ENCODE data around the gene GET4. TPM values are rescaled to one million over a fixed set of nuclear protein-coding genes. Genes with fewer than 3 reads are reported as not detected.

The GET4 gene
- total and polyA plus RNA-seq, 2 of the 4 experiments (the other 2 are of a cell fraction), result 11.3 to 30.9 TPM

- DNase-seq (no peak), ATAC-seq (ENCODE audit: low read depth) (no peak)
- in situ Hi-C loops (cut with MboI; ENCODE audit: low sequenced_read_pairs), result no loop called here
- Histone ChIP-seq H3K4ac (ENCODE audit: low read depth, low read length) (no peak overlapping the region), H2AK5ac (ENCODE audit: low read depth, low read length) (no peak overlapping the region), H3K79me1 (ENCODE audit: low read depth in 1 of 2, low read length in 2 of 2) (no peaks in the 10 kb centered on the region), H3K9ac (ENCODE audit: low read depth, low read length) (no peak overlapping the region), H2BK120ac (ENCODE audit: low read depth, low read length) (no peak overlapping the region), H3K23ac (ENCODE audit: low read depth, low read length) (no peak overlapping the region), H3K27ac (ENCODE audit: insufficient read depth, low read length) (no peak overlapping the region), H2AK9ac (replicated peaks; ENCODE audit: low read depth, low read length, poor library complexity) (no peak overlapping the region), H3K14ac (replicated peaks; ENCODE audit: low read depth, low read length) (no peak overlapping the region), H4K5ac (ENCODE audit: low read depth, low read length) (no peak overlapping the region), H2AFZ (replicated peaks; ENCODE audit: low read length, poor library complexity) (peak overlapping the region; percentile 32), H2BK5ac (ENCODE audit: low read depth, low read length, poor library complexity, severe bottlenecking) (no peak overlapping the region), H3K4me3 (ENCODE audit: insufficient read depth, low read depth, low read length) (no peak overlapping the region), H4K91ac (ENCODE audit: insufficient read depth, low read depth, low read length) (no peak overlapping the region), H2BK15ac (ENCODE audit: low read depth, low read length) (no peak overlapping the region), H3K56ac (ENCODE audit: extremely low read depth, insufficient read depth, low read length) (no peak overlapping the region), H4K20me1 (ENCODE audit: insufficient read depth, low read length) (no peaks in the 10 kb centered on the region; the same call in 1 of the 2 replicates), H3K18ac (ENCODE audit: low read depth, low read length) (no peak overlapping the region), H3K9me1 (ENCODE audit: insufficient read depth, low read length) (no peaks in the 10 kb centered on the region), H3K9me3 (ENCODE audit: control insufficient read depth, insufficient read depth, low read length) (no peaks in the 10 kb centered on the region), H4K8ac (ENCODE audit: low read depth in 2 of 2, low read length in 2 of 2) (no peak overlapping the region), H2BK20ac (ENCODE audit: low read depth, low read length) (no peak overlapping the region), H3K4me2 (ENCODE audit: low read depth, low read length) (no peak overlapping the region), H3K27me3 (ENCODE audit: control insufficient read depth, insufficient read depth, low read length) (no peaks in the 10 kb centered on the region), H3K36me3 (ENCODE audit: control insufficient read depth, insufficient read depth, low read length) (no peaks in the 10 kb centered on the region), H3K4me1 (ENCODE audit: control insufficient read depth, insufficient read depth, low read length) (0 out of 2 replicates have a peak, but pooled peaks cover 1% of the 10 kb centered on the region)
- TF ChIP-seq MAFK (IDR thresholded peaks at IDR 0.05; ENCODE audit: low read depth, low read length), result no peak
- TF ChIP-seq USF2 (IDR thresholded peaks at IDR 0.05; ENCODE audit: low read depth, low read length), result no peak
- TF ChIP-seq RAD21 (IDR thresholded peaks at IDR 0.05; ENCODE audit: low read length), result no peak
- no peak for TF ChIP-seq CEBPB (IDR thresholded peaks at IDR 0.05; ENCODE audit: low read depth, low read length)
- no peak for TF ChIP-seq CHD1 (IDR thresholded peaks at IDR 0.05; ENCODE audit: low read depth, low read length)
- TF ChIP-seq RFX5 (IDR thresholded peaks at IDR 0.05; ENCODE audit: low read depth, low read length), result no peak
- no peak for TF ChIP-seq ELK1 (IDR thresholded peaks at IDR 0.05; ENCODE audit: borderline replicate concordance, low read depth, low read length)
- no peak for TF ChIP-seq CTCF (conservative IDR thresholded peaks at IDR 0.05; ENCODE audit: low read depth, low read length)
- no TSS peak for BruUV-seq (replicated peaks)
- intact Hi-C loops (cut with micrococcal nuclease), result no loop called here
- POLR2A ChIA-PET (ENCODE audit: unreplicated experiment), result no interaction called here
- dilution Hi-C loops (cut with HindIII; ENCODE audit: low sequenced_read_pairs, unreplicated experiment), result no loop called here
- CTCF ChIA-PET, result no interaction called here
- 87% methylated on average over 26 of the region's 41 CpGs; no CpG with 5 or more reads in 1 of the 2 experiments for WGBS, 2 experiments (ENCODE audit: extremely low coverage in 2 of 2, insufficient read length in 1 of 2)
These were observed 35.6 kb downstream of the GET4 start for GRCh38 chr7:911791-912480.

Data from IMR-90 (cell line).